ENCODE measurements around the gene STRC.
"Not testable (repeated sequence)": the region's sequence is repeated elsewhere in the genome, so short reads cannot be mapped to it uniquely, and the experiment has no call there.

The STRC gene

GRCh38 chr15:43618700-43619099 lies at the start of gene STRC:
TSS of gene STRC (minus strand) at chr15:43618800. CDS start at chr15:43618722, 78 bp downstream.
- H3K4me3 ChIP-seq (ENCODE audit: low read depth, low read length); DNase-seq (ENCODE audit: low read depth): not testable (repeated sequence)

DNA sequence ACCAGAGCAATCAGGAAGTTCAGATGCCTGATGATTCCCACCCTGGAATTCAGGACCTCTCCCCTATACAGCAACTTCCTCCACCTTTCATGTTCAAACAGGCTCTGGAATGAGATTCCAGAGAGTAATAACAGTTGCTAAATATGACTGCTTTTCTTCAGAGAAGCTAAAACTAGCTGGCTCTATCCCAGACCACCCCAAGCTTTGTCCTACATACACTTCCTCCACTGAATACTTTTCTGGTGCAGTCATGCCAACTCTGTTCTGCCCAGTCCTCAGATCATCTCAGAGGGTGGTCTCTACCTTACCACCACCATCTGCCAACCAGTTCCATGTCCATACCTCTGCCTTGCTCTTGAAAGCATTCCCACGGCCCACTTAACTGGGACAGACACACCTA lies 47.6 kb upstream of the STRC start:
- H3K4me3 ChIP-seq (ENCODE audit: low read depth, low read length), result not testable (repeated sequence)

GRCh38 chr15:43663333-43663732 lies 44.7 kb upstream of the STRC start:
- not testable (repeated sequence) for H3K4me3 ChIP-seq (ENCODE audit: low read depth, low read length); DNase-seq (ENCODE audit: low read depth)

More for the DNA sequence above, 47.6 kb upstream of the STRC start:
- not testable (repeated sequence) for DNase-seq (ENCODE audit: low read depth)

DNA sequence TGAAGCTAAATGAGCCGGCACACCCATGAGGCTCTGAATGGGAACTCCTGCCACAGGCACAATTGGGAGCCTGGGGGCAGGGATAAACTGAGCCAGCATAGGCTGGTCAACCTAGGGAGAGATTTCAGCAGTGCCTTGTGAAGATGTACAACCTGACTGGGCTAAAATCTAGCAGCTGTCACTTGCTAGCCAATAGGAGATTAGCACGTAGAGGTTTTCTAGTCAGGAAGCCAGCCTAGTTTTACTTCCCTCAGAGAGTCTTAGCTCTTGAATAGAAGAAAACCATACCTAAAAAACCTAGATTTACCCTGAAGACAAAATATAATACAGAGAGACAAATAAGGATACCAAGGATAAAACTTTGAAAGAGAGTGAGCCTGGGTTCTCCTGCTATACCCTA lies 43.7 kb upstream of the STRC start:
- DNase-seq (ENCODE audit: low read depth), result not testable (repeated sequence)

GRCh38 chr15:43659727-43660126 lies 41.1 kb upstream of the STRC start:
- not testable (repeated sequence) for DNase-seq (ENCODE audit: low read depth); H3K4me3 ChIP-seq (ENCODE audit: low read depth, low read length)

More for the DNA sequence above, 43.7 kb upstream of the STRC start:
- not testable (repeated sequence) for H3K4me3 ChIP-seq (ENCODE audit: low read depth, low read length)

DNA sequence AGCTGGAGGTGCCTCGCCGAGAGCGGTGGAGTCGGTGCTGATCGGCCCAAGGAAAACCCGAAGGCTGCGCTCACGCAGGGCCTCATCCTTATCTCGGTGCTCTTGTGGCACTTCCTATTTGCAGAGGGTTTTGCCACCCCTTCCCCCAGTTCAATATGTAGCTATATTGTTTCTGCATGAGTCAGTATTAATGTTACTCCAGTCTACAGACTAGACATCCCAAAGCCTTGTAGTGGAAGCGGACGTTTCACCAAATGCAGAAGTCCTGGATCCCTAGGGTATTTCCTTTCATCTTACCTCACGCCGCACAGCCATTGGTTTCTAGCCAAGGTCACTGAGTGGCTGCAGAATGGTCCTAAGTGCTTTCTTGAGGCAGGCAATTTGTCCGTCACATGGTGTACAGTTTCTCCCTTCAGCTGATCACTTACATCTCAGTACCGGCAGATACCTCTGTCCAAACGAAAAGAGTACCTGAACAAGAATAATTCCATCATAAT lies 30.9 kb upstream of the STRC start:
- H3K4me3 ChIP-seq (ENCODE audit: low read depth, low read length); DNase-seq (ENCODE audit: low read depth): not testable (repeated sequence)

DNA sequence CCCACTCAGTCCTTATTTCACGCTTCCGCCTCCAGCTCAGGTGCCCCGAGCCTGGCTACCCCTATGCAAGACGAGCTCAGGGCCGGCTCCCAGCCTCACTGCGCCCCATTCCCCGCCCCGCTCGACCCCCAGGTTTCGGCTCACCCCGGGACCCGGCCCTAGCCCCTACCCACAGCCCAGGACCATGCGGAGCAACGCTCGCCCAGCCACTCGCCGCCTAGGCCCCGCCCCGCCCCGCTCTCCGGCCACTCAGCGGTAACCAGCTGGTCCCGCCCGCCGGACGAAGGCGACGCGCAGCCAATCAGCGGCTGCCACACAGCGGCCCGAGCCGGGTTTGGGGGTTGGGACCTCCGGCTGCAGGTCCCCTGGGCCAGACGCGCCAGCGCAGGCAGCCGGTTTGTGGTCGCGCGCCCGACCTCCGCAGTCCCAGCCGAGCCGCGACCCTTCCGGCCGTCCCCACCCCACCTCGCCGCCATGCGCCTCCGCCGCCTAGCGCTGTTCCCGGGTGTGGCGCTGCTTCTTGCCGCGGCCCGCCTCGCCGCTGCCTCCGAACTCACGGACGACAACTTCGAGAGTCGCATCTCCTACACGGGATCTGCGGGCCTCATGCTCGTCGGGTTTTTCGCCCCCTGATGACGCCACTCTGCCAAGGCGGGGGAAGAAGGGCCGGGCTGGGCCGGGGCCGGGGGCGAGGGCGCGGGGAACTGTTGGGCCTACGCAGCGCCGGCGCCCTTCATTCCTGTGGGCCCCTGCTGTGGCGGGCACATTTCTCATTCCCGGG lies 30.2 kb upstream of the STRC start, which contains the start of gene CATSPER2:
Gene CATSPER2 (minus strand): TSS at position 196 of the 781 bp plus-strand sequence. CDS start 783 bp downstream, outside the sequence.
- DNase-seq (ENCODE audit: low read depth), result no peak
- TF ChIP-seq, protein P1, sequence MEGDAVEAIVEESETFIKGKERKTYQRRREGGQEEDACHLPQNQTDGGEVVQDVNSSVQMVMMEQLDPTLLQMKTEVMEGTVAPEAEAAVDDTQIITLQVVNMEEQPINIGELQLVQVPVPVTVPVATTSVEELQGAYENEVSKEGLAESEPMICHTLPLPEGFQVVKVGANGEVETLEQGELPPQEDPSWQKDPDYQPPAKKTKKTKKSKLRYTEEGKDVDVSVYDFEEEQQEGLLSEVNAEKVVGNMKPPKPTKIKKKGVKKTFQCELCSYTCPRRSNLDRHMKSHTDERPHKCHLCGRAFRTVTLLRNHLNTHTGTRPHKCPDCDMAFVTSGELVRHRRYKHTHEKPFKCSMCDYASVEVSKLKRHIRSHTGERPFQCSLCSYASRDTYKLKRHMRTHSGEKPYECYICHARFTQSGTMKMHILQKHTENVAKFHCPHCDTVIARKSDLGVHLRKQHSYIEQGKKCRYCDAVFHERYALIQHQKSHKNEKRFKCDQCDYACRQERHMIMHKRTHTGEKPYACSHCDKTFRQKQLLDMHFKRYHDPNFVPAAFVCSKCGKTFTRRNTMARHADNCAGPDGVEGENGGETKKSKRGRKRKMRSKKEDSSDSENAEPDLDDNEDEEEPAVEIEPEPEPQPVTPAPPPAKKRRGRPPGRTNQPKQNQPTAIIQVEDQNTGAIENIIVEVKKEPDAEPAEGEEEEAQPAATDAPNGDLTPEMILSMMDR (IDR thresholded peaks at IDR 0.05; ENCODE audit: low read depth, low read length, missing control alignments), result no peak
- no peak within 1 kb of the TSS for H3K4me3 ChIP-seq (ENCODE audit: low read depth, low read length)

DNA sequence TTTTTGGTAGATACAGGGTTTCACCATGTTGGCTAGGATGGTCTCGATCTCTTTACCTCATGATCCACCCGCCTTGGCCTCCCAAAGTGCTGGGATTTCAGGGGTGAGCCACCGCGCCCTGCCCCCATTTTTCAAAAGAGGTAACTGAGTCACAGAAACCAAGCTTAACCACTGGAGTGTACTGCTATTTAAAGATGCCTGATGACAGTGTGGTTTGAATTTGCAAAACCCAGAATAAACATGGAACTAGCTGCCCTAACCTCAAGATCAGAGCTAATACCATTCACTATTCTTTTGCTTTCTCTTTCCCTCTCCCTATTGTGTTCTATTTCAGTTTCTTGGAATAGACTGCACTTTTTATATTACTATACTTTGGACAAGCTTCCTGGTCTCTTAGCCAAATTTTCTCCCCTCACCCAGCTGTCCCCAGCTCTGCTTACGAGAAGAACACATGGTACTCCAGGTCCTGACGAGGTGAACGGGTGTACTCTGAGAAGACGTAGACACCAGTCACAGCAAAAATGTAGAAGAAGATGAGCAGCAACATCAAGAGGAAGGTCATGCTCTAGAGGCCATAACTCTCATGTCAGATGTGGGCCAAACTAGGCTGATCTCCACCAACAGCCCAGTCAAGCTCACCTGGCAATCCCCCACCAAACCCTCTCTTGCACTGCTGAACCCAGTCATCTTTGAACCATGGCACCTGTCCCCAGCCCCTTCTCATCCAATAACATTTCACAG lies 20.0 kb upstream of the STRC start:
- H3K4me3 ChIP-seq (ENCODE audit: low read depth, low read length); DNase-seq (ENCODE audit: low read depth): not testable (repeated sequence)

- not testable (repeated sequence) for H3K4me3 ChIP-seq (ENCODE audit: low read depth, low read length); DNase-seq (ENCODE audit: low read depth)
These were observed 8.3 kb upstream of the STRC start for GRCh38 chr15:43626937-43627336.

DNA sequence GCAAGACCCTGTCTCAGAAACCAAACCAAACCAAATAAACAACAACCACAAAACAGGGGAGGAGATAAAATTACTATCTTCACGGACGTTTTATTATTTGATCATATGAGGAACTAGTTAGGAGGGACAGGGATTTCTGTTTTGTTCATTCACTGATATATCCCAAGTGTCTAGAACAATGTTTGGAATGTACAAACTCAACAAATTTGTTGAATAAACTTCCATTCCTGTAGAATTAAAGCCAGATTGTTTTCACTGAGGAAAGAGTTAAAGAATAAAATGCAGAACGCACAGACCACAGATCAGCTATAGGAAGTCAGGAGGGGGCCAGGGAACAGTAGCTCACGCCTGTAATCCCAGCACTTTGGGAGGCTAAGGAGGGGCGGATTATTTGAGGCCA lies 6.5 kb upstream of the STRC start:
- TF ChIP-seq, protein P1 (IDR thresholded peaks at IDR 0.05; ENCODE audit: low read depth, low read length, missing control alignments), result no peak
- no peak overlapping the region for H3K4me3 ChIP-seq (ENCODE audit: low read depth, low read length)
- DNase-seq (ENCODE audit: low read depth), result no peak

GRCh38 chr15:43622068-43622799 lies 3.6 kb upstream of the STRC start:
- not testable (repeated sequence) for H3K4me3 ChIP-seq (ENCODE audit: low read depth, low read length); DNase-seq (ENCODE audit: low read depth)

DNA sequence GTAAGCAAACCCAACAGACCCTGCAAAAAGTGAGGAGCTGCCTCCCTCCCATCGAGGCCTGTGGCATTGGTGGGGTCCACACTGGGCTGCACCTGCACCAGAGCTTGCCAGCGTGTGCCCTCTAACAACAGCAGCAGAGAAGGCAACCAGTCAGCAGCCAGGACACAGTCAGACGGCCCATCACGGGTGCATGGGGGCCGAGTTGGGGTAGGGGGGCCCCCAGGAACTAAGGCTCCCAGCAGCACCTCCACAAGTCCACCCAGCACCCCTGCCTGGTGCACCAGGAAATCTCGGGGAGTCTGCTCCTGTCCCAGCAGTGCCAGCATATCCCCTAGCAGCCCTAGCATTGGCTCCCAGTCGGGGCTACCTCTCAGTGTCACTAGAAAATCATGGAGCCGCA lies 850 bp downstream of the STRC start:
- DNase-seq (ENCODE audit: low read depth); H3K4me3 ChIP-seq (ENCODE audit: low read depth, low read length): not testable (repeated sequence)

DNA sequence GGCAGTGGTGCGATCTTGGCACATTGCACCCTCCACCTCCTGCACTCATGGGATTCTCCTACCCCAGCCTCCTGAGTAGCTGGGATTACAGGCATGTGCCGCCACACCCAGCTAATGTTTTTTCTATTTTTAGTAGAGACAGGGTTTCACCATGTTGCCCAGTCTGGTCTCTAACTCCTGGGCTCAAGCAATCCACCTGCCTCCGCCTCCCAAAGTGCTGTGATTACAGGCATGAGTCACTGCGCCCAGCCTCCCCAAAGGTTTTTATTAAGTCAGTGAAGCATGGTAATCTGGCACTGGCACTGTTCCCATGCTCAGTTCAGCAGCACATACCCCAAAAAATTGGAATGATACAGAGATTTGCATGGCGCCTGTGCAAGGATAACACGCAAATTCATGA lies 16.4 kb downstream of the STRC start:
- not testable (repeated sequence) for H3K4me3 ChIP-seq (ENCODE audit: low read depth, low read length); DNase-seq (ENCODE audit: low read depth)

DNA sequence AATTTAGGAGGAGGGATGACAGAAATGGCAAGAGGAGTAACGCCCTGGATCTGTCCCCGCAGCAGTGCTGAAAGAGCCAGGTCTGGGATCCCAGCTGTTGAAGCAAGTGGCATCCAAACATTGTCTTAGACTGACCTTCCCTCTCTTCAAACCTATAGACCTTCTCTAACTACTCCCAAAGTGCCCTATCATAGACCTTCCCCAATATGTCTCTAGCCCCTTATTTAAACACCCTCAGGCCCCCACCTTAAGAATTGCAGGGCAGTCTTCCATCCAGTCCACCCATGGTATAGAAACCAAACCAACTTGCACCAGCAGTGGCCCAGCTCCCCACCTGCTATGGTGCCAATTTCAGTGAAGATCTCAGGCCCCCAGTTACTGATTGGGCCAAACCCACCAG lies 18.4 kb downstream of the STRC start:
- DNase-seq (ENCODE audit: low read depth); H3K4me3 ChIP-seq (ENCODE audit: low read depth, low read length): not testable (repeated sequence)

DNA sequence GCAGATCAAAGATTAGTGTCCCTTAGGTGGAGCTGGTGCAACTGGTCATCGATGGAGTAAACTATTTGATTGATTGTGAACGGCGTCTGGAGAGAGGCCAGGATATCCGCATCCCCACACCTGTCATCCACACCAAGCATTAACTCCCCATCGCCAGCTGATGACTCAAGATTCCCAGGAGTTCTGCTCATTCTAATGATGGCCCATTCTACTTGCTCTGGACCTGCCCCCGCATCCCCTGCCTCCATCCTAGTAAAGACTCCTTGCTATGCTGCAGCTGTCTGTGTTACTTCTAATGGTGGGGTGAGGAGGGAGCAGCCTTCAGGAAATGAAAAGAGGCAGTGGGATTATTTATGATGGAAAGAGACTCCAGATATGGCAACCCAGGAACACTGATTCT lies 19.5 kb downstream of the STRC start:
- not testable (repeated sequence) for H3K4me3 ChIP-seq (ENCODE audit: low read depth, low read length); DNase-seq (ENCODE audit: low read depth)
